ENCODE results near the gene TMEM87B. TPM values are rescaled to one million over a fixed set of nuclear protein-coding genes. Genes with fewer than 3 reads are reported as not detected.

TMEM87B gene
- total and polyA plus RNA-seq, 2 of the 4 experiments (the other 2 are of a cell fraction): 6.3 to 12.5 TPM

DNA sequence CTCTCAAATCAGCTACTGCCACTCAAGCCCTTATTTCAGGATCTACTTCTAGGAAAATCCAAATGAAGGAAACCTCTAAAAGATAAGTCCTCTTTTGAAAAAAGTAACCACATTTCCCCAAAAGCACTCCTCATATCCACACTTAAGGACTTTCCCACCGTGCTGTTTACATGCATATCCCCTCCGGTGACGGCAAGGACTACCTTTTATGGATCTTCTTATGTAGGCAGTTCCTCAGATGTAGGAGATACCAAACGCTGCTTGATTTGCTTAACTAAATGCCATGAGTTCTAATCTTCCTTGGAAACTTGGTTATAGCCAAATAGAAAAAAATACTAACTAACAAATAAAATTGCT, 6.9 kb upstream of the TMEM87B start:
- peaks cover 0 to 1% of the 10 kb centered on the region in 2 experiments; a peak in 2 of 4 replicates for H3K79me1 ChIP-seq (ENCODE audit: low read depth in 1 of 2, low read length in 2 of 2)
- H4K20me1 ChIP-seq (ENCODE audit: insufficient read depth, low read length): no peaks in the 10 kb centered on the region
- no peak overlapping the region for H3K23ac ChIP-seq (ENCODE audit: low read depth, low read length)
- ATAC-seq (ENCODE audit: low read depth): no peak
- no peak overlapping the region for H3K4me2 ChIP-seq (ENCODE audit: low read depth, low read length)
- H3K56ac ChIP-seq (ENCODE audit: extremely low read depth, insufficient read depth, low read length): no peak overlapping the region
- no peak for TF ChIP-seq RFX5 (IDR thresholded peaks at IDR 0.05; ENCODE audit: low read depth, low read length)
- no peak for TF ChIP-seq CEBPB (IDR thresholded peaks at IDR 0.05; ENCODE audit: low read depth, low read length)
- TF ChIP-seq MAZ (IDR thresholded peaks at IDR 0.05; ENCODE audit: borderline replicate concordance, low read depth, low read length): no peak
- TF ChIP-seq, protein P1, sequence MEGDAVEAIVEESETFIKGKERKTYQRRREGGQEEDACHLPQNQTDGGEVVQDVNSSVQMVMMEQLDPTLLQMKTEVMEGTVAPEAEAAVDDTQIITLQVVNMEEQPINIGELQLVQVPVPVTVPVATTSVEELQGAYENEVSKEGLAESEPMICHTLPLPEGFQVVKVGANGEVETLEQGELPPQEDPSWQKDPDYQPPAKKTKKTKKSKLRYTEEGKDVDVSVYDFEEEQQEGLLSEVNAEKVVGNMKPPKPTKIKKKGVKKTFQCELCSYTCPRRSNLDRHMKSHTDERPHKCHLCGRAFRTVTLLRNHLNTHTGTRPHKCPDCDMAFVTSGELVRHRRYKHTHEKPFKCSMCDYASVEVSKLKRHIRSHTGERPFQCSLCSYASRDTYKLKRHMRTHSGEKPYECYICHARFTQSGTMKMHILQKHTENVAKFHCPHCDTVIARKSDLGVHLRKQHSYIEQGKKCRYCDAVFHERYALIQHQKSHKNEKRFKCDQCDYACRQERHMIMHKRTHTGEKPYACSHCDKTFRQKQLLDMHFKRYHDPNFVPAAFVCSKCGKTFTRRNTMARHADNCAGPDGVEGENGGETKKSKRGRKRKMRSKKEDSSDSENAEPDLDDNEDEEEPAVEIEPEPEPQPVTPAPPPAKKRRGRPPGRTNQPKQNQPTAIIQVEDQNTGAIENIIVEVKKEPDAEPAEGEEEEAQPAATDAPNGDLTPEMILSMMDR (conservative IDR thresholded peaks at IDR 0.05; ENCODE audit: low read depth, low read length): no peak
- TF ChIP-seq CHD1 (IDR thresholded peaks at IDR 0.05; ENCODE audit: low read depth, low read length): no peak
- TF ChIP-seq, protein P2, sequence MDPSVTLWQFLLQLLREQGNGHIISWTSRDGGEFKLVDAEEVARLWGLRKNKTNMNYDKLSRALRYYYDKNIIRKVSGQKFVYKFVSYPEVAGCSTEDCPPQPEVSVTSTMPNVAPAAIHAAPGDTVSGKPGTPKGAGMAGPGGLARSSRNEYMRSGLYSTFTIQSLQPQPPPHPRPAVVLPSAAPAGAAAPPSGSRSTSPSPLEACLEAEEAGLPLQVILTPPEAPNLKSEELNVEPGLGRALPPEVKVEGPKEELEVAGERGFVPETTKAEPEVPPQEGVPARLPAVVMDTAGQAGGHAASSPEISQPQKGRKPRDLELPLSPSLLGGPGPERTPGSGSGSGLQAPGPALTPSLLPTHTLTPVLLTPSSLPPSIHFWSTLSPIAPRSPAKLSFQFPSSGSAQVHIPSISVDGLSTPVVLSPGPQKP (IDR thresholded peaks at IDR 0.05; ENCODE audit: borderline replicate concordance, low read depth, low read length): no peak
- TF ChIP-seq, protein P3, sequence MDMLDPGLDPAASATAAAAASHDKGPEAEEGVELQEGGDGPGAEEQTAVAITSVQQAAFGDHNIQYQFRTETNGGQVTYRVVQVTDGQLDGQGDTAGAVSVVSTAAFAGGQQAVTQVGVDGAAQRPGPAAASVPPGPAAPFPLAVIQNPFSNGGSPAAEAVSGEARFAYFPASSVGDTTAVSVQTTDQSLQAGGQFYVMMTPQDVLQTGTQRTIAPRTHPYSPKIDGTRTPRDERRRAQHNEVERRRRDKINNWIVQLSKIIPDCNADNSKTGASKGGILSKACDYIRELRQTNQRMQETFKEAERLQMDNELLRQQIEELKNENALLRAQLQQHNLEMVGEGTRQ (IDR thresholded peaks at IDR 0.05; ENCODE audit: low read depth, low read length): no peak
- TF ChIP-seq MXI1 (IDR thresholded peaks at IDR 0.05; ENCODE audit: borderline replicate concordance, low read depth, low read length): no peak
- no peak for TF ChIP-seq RAD21 (IDR thresholded peaks at IDR 0.05; ENCODE audit: low read length)
- TF ChIP-seq MAFK (IDR thresholded peaks at IDR 0.05; ENCODE audit: low read depth, low read length): no peak
- no peak for TF ChIP-seq POLR2A (IDR thresholded peaks at IDR 0.05; ENCODE audit: low read depth, low read length)
- TF ChIP-seq BHLHE40 (IDR thresholded peaks at IDR 0.05; ENCODE audit: low read depth, low read length): no peak
- TF ChIP-seq NFE2L2 (IDR thresholded peaks at IDR 0.05; ENCODE audit: low read depth, low read length): no peak
- TF ChIP-seq SMC3 (IDR thresholded peaks at IDR 0.05; ENCODE audit: low read depth, low read length): no peak
- no peak for TF ChIP-seq RCOR1 (IDR thresholded peaks at IDR 0.05; ENCODE audit: insufficient replicate concordance, low read length)
- TF ChIP-seq FOS (IDR thresholded peaks at IDR 0.05; ENCODE audit: low read depth, low read length): no peak
- H3K4ac ChIP-seq (ENCODE audit: low read depth, low read length): no peak overlapping the region
- intact Hi-C loops (cut with micrococcal nuclease) (loop anchor here (1.0 kb wide), 1 partner anchor 161 kb away; no protein-coding TSS in a partner anchor), dilution Hi-C loops (cut with HindIII; ENCODE audit: low sequenced_read_pairs, unreplicated experiment) (no loop called here), in situ Hi-C loops (cut with MboI; ENCODE audit: low sequenced_read_pairs) (loop anchor here (5.0 kb wide), 1 partner anchor 156 kb away; no protein-coding TSS in a partner anchor)
- H3K9me3 ChIP-seq (ENCODE audit: control insufficient read depth, insufficient read depth, low read length): peaks cover 14% of the 10 kb centered on the region
- ChIA-PET POLR2A (ENCODE audit: unreplicated experiment) (no interaction called here), CTCF (interaction anchor here (0.5 to 1.0 kb wide), 3 partner anchors 10 to 161 kb away, joined by 3 to 4 read pairs (median 3); no protein-coding TSS in a partner anchor)
- no peak overlapping the region for H2BK20ac ChIP-seq (ENCODE audit: low read depth, low read length)
- no peak overlapping the region for H2AK9ac ChIP-seq (replicated peaks; ENCODE audit: low read depth, low read length, poor library complexity)
- no peak overlapping the region for H3K27ac ChIP-seq (ENCODE audit: insufficient read depth, low read length)
- no peak overlapping the region for H2AK5ac ChIP-seq (ENCODE audit: low read depth, low read length)
- no peaks in the 10 kb centered on the region for H3K27me3 ChIP-seq (ENCODE audit: control insufficient read depth, insufficient read depth, low read length)
- H3K14ac ChIP-seq (replicated peaks; ENCODE audit: low read depth, low read length): no peak overlapping the region
- H3K4me1 ChIP-seq (ENCODE audit: control insufficient read depth, insufficient read depth, low read length): no peaks in the 10 kb centered on the region
- no peak overlapping the region for H2BK120ac ChIP-seq (ENCODE audit: low read depth, low read length)
- H4K8ac ChIP-seq (ENCODE audit: low read depth in 2 of 2, low read length in 2 of 2): no peak overlapping the region
- no peak overlapping the region for H2AFZ ChIP-seq (replicated peaks; ENCODE audit: low read length, poor library complexity)
- H3K18ac ChIP-seq (ENCODE audit: low read depth, low read length): no peak overlapping the region
- no peak overlapping the region for H3K9ac ChIP-seq (ENCODE audit: low read depth, low read length)
- WGBS, 2 experiments (ENCODE audit: extremely low coverage in 2 of 2, insufficient read length in 1 of 2): no CpG with 5 or more reads among the region's 4 CpGs
- no peaks in the 10 kb centered on the region; the same call in 1 of the 2 replicates for H3K9me1 ChIP-seq (ENCODE audit: insufficient read depth, low read length)
- DNase-seq: no peak
- no peak overlapping the region for H3K4me3 ChIP-seq (ENCODE audit: insufficient read depth, low read depth, low read length)
- no peak overlapping the region for H2BK5ac ChIP-seq (ENCODE audit: low read depth, low read length, poor library complexity, severe bottlenecking)
- H3K36me3 ChIP-seq (ENCODE audit: control insufficient read depth, insufficient read depth, low read length): no peaks in the 10 kb centered on the region
- H2BK15ac ChIP-seq (ENCODE audit: low read depth, low read length): no peak overlapping the region
- no peak overlapping the region for H4K91ac ChIP-seq (ENCODE audit: insufficient read depth, low read depth, low read length)
- no peak overlapping the region for H4K5ac ChIP-seq (ENCODE audit: low read depth, low read length)
- BruUV-seq (replicated peaks): no TSS peak

Data from IMR-90 (cell line).